ENCODE data around the gene PRRC2B. TPM values are rescaled to one million over a fixed set of nuclear protein-coding genes. Genes with fewer than 3 reads are reported as not detected.

Gene PRRC2B
- total and polyA plus RNA-seq, 2 of the 8 experiments (the other 6 are each of a cell fraction or from before 2014, with no cell fraction given), result 37.3 to 249 TPM

DNA sequence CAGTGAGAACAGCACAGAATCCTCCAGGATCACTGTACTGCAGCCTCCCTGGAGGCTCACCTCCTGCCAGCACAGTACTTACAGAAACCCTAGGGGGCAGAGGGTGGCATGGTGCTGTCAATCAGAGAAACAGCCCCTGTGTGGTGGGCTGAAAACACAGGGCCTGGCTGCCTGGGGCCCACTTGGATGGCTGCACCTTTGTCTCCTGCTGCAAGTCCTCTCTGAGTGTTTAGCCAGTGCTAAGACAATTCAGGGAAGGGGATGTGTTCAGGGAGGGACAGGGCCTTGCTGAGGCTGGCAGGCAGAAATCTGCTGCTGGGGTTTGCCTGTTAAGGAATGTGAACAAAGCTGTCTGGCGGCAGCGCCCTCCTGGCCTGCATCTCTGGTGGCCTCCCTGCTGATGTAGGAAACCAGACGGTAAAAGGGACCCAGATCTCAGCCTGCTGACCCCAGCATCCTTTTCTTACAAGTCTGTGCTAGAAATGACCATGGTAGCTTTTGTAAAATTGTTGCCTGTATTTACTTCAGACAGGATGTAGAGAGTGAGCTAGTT is 39.5 kb downstream of the PRRC2B start:
- peaks cover 30 to 39% of the 10 kb centered on the region in 2 experiments for H4K20me1 ChIP-seq (replicated peaks in 1 of 2; ENCODE audit: control insufficient read depth in 1 of 2, insufficient read depth in 2 of 2, low read length in 2 of 2)
- TF ChIP-seq SUZ12 (IDR thresholded peaks at IDR 0.05; ENCODE audit: low read length), result no peak
- no peak for TF ChIP-seq ZNF274 (IDR thresholded peaks at IDR 0.05; ENCODE audit: borderline replicate concordance, extremely low read depth, low read length)
- no peak for TF ChIP-seq SP4 (IDR thresholded peaks at IDR 0.05; ENCODE audit: low read length)
- TF ChIP-seq TAF1 (IDR thresholded peaks at IDR 0.05; ENCODE audit: low read depth, low read length), result no peak
- no peak for TF ChIP-seq TCF12 (IDR thresholded peaks at IDR 0.05; ENCODE audit: low read depth, low read length)
- no peak for TF ChIP-seq RNF2 (IDR thresholded peaks at IDR 0.05; ENCODE audit: borderline replicate concordance, low read depth, low read length, missing control alignments, poor library complexity, severe bottlenecking)
- TF ChIP-seq HDAC2 (IDR thresholded peaks at IDR 0.05; ENCODE audit: borderline replicate concordance in 1 of 2, low read depth in 2 of 2, low read length in 2 of 2), result no peak
- no peak for TF ChIP-seq TBP (IDR thresholded peaks at IDR 0.05; ENCODE audit: low read depth, low read length)
- TF ChIP-seq EP300 (IDR thresholded peaks at IDR 0.05; ENCODE audit: borderline replicate concordance in 1 of 2, low read depth in 2 of 2, low read length in 2 of 2), result no peak
- no peak for TF ChIP-seq SIRT6 (IDR thresholded peaks at IDR 0.05; ENCODE audit: low read length)
- TF ChIP-seq SAP30 (IDR thresholded peaks at IDR 0.05; ENCODE audit: insufficient read depth, insufficient replicate concordance, low read length), result no peak
- TF ChIP-seq, protein P1, sequence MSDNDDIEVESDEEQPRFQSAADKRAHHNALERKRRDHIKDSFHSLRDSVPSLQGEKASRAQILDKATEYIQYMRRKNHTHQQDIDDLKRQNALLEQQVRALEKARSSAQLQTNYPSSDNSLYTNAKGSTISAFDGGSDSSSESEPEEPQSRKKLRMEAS (IDR thresholded peaks at IDR 0.05), result no peak

More for the DNA sequence above, 39.5 kb downstream of the PRRC2B start:
- Histone ChIP-seq H3K27ac (ENCODE audit: low read depth, low read length) (no peak overlapping the region), H3K18ac (ENCODE audit: extremely low read depth, low read length) (no peak overlapping the region), H3K27me3 (replicated peaks in 1 of 4; ENCODE audit: control insufficient read depth in 3 of 4, extremely low read depth in 1 of 4, insufficient read depth in 3 of 4, low read length in 3 of 4) (no peaks in the 10 kb centered on the region), H3K23ac (ENCODE audit: insufficient read length) (no peak overlapping the region), H2BK120ac (replicated peaks; ENCODE audit: low read depth, low read length) (no peak overlapping the region), H2BK15ac (ENCODE audit: low read length) (no peak overlapping the region), H4K5ac (ENCODE audit: insufficient read length, low read depth, low read length) (no peak overlapping the region), H3K14ac (ENCODE audit: insufficient read length) (no peak overlapping the region), H2BK5ac (ENCODE audit: low read depth, low read length) (0 out of 2 replicates have a peak overlapping the region, but pooled peaks have one; percentile 47), H3K56ac (replicated peaks; ENCODE audit: insufficient read length, low read depth, low read length) (no peak overlapping the region), H3K4me3 (ENCODE audit: extremely low read depth in 1 of 4, insufficient read depth in 2 of 4, low read depth in 3 of 4, low read length in 4 of 4) (no peak overlapping the region; a peak in 1 of 8 replicates), H3K4me1 (replicated peaks in 1 of 4; ENCODE audit: control insufficient read depth in 3 of 4, insufficient read depth in 4 of 4, low read length in 3 of 4) (peaks cover 25 to 46% (median 28%) of the 10 kb centered on the region in 4 experiments), H2AFZ (ENCODE audit: low read length) (no peak overlapping the region), H3K4me2 (ENCODE audit: insufficient read depth in 1 of 2, low read depth in 2 of 2, low read length in 2 of 2) (no peak overlapping the region), H2BK12ac (ENCODE audit: low read depth, low read length) (no peak overlapping the region), H3K4ac (replicated peaks; ENCODE audit: insufficient read length, low read depth, low read length) (no peak overlapping the region), H3K36me3 (ENCODE audit: control insufficient read depth in 2 of 4, insufficient read depth in 4 of 4, low read length in 3 of 4) (peaks cover 15 to 53% (median 31%) of the 10 kb centered on the region in 4 experiments), H2BK20ac (ENCODE audit: low read length) (no peak overlapping the region), H3K79me2 (ENCODE audit: control insufficient read depth in 1 of 2, insufficient read depth in 2 of 2, low read length in 2 of 2) (peaks cover 14 to 77% of the 10 kb centered on the region in 2 experiments), H3K9me3 (ENCODE audit: insufficient read depth in 2 of 2, low read depth in 1 of 2, low read length in 1 of 2) (no peaks in the 10 kb centered on the region), H3K79me1 (ENCODE audit: low read depth, low read length) (peaks cover 18% of the 10 kb centered on the region), H4K8ac (ENCODE audit: extremely low read depth, insufficient read depth, low read length) (no peak overlapping the region), H2AK5ac (ENCODE audit: low read depth, low read length) (no peak overlapping the region), H3K23me2 (ENCODE audit: low read depth, low read length) (no peaks in the 10 kb centered on the region), H4K91ac (replicated peaks; ENCODE audit: insufficient read length, low read length) (no peak overlapping the region), H3K9ac (replicated peaks in 1 of 4; ENCODE audit: extremely low read depth in 1 of 4, low read depth in 3 of 4, low read length in 3 of 4) (no peak overlapping the region; a peak in 1 of 7 replicates)
- WGBS, 2 experiments (ENCODE audit: extremely low coverage in 1 of 2, insufficient coverage in 1 of 2, insufficient read length in 1 of 2, insufficient replicate concordance in 2 of 2, low coverage in 1 of 2, low lambda C conversion rate in 2 of 2, missing lambda C conversion rate in 1 of 2), result 90% methylated on average over 3 of the region's 3 CpGs; no CpG with 5 or more reads in 1 of the 2 experiments
- FAIRE-seq, result no peak
- no peak for DNase-seq (ENCODE audit: low read depth in 1 of 2, low spot score in 2 of 2)
- ChIA-PET POLR2A (ENCODE audit: partially characterized antibody) (interaction anchor here (1.0 to 3.6 kb wide), 10 partner anchors 8 to 60 kb away, joined by 3 to 17 read pairs (median 6); no protein-coding TSS in a partner anchor), CTCF (ENCODE audit: partially characterized antibody) (interaction anchor here (0.8 to 2.7 kb wide), 17 partner anchors 8 to 98 kb away, joined by 3 to 14 read pairs (median 3); no protein-coding TSS in a partner anchor)

Measured in H1 (cell line).